ENCODE results near the gene SRGAP1. TPM values are rescaled to one million over a fixed set of nuclear protein-coding genes. Genes with fewer than 3 reads are reported as not detected.
A peak's percentile ranks its signal among the peaks of the same experiment; 100 is the strongest.

The SRGAP1 gene
- total and polyA plus RNA-seq, 9 of the 15 experiments (the other 6 are each of a cell fraction or from before 2014, with no cell fraction given): 0.01 to 0.13 (median 0.04) TPM; not detected in 3

DNA sequence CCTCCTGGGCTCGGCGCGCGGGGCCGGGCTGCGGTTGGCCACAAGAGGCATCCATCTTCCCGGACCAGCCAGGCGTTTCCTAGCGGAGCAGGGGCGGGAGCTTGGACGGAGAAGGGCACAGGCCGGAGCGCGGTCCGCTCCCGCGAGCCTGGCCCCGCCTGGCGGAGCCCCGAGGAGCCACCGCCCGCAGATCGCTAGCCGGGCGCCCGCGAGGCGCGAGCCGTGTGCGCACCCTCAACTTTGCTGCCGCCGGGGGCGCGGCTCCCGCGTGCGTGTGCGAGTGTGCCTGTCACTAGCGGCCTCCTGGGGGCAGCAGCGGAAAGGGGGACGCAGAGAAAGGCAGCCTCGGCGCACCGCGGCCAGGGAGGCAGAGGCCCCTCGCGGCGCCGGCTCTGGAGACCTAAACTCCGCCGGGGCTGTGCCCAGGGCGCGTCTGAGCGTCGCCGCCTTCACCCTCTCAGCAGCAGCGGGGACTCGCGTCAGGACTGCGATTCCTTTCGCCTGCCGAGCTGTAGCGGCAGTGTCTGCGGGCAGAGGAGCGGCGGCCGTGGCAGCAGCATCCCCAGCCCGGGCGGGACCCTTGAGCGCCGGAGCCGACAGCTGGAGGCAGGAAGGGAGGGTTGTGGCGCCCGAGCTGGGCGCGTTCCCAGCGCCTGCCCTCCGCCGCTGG is 644 bp upstream of the SRGAP1 start (continued):
- TF ChIP-seq, protein P1, sequence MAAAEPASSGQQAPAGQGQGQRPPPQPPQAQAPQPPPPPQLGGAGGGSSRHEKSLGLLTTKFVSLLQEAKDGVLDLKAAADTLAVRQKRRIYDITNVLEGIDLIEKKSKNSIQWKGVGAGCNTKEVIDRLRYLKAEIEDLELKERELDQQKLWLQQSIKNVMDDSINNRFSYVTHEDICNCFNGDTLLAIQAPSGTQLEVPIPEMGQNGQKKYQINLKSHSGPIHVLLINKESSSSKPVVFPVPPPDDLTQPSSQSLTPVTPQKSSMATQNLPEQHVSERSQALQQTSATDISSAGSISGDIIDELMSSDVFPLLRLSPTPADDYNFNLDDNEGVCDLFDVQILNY (CRISPR knock-in tag; IDR thresholded peaks at IDR 0.05): no peak
- TF ChIP-seq ZNF766 (CRISPR knock-in tag; conservative IDR thresholded peaks at IDR 0.05) (0 out of 2 replicates have a peak, but pooled peaks have one; percentile 46), THRAP3 (IDR thresholded peaks at IDR 0.05; ENCODE audit: borderline replicate concordance) (no peak), DPF2 (IDR thresholded peaks at IDR 0.05) (no peak), BHLHE40 (IDR thresholded peaks at IDR 0.05; ENCODE audit: low read length) (peak; percentile 37; the same call in 1 of the 2 replicates), RAD21 (CRISPR knock-in tag; conservative IDR thresholded peaks at IDR 0.05 in 1 of 2, IDR thresholded peaks at IDR 0.05 in 1 of 2) (peak; percentile 71 to 86), NFE2L1 (tag; IDR thresholded peaks at IDR 0.05; ENCODE audit: borderline replicate concordance, low read depth) (no peak), RB1 (IDR thresholded peaks at IDR 0.05; ENCODE audit: low read depth) (peak; percentile 95), TGIF2 (CRISPR knock-in tag; IDR thresholded peaks at IDR 0.05) (peak; percentile 74; the same call in 1 of the 2 replicates), ELF2 (CRISPR knock-in tag; IDR thresholded peaks at IDR 0.05) (no peak), ASH1L (IDR thresholded peaks at IDR 0.05; ENCODE audit: borderline replicate concordance, low read depth, partially characterized antibody) (no peak), PTBP1 (IDR thresholded peaks at IDR 0.05; ENCODE audit: low read depth, low read length) (no peak), FUS (optimal IDR thresholded peaks at IDR 0.05; ENCODE audit: low read depth, low read length) (peak; percentile 25), GABPB1 (CRISPR knock-in tag; IDR thresholded peaks at IDR 0.05) (0 out of 2 replicates have a peak, but pooled peaks have one; percentile 26), ZNF551 (CRISPR knock-in tag; IDR thresholded peaks at IDR 0.05) (no peak), ZNF584 (CRISPR knock-in tag; IDR thresholded peaks at IDR 0.05; ENCODE audit: low read depth) (no peak), POLR3A (IDR thresholded peaks at IDR 0.05; ENCODE audit: borderline replicate concordance, extremely low read depth, insufficient read depth, insufficient read length) (no peak), KLF13 (tag; IDR thresholded peaks at IDR 0.05; ENCODE audit: borderline replicate concordance, low read depth) (no peak)
- TF ChIP-seq, protein P2, sequence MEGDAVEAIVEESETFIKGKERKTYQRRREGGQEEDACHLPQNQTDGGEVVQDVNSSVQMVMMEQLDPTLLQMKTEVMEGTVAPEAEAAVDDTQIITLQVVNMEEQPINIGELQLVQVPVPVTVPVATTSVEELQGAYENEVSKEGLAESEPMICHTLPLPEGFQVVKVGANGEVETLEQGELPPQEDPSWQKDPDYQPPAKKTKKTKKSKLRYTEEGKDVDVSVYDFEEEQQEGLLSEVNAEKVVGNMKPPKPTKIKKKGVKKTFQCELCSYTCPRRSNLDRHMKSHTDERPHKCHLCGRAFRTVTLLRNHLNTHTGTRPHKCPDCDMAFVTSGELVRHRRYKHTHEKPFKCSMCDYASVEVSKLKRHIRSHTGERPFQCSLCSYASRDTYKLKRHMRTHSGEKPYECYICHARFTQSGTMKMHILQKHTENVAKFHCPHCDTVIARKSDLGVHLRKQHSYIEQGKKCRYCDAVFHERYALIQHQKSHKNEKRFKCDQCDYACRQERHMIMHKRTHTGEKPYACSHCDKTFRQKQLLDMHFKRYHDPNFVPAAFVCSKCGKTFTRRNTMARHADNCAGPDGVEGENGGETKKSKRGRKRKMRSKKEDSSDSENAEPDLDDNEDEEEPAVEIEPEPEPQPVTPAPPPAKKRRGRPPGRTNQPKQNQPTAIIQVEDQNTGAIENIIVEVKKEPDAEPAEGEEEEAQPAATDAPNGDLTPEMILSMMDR (IDR thresholded peaks at IDR 0.05 in 2 of 3, conservative IDR thresholded peaks at IDR 0.05 in 1 of 3; ENCODE audit: insufficient read depth in 2 of 3, low read depth in 1 of 3, low read length in 3 of 3): peak; percentile 84 to 99 (median 96)
- TF ChIP-seq, protein P3, sequence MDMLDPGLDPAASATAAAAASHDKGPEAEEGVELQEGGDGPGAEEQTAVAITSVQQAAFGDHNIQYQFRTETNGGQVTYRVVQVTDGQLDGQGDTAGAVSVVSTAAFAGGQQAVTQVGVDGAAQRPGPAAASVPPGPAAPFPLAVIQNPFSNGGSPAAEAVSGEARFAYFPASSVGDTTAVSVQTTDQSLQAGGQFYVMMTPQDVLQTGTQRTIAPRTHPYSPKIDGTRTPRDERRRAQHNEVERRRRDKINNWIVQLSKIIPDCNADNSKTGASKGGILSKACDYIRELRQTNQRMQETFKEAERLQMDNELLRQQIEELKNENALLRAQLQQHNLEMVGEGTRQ (CRISPR knock-in tag; IDR thresholded peaks at IDR 0.05): no peak
- TF ChIP-seq, protein P4, sequence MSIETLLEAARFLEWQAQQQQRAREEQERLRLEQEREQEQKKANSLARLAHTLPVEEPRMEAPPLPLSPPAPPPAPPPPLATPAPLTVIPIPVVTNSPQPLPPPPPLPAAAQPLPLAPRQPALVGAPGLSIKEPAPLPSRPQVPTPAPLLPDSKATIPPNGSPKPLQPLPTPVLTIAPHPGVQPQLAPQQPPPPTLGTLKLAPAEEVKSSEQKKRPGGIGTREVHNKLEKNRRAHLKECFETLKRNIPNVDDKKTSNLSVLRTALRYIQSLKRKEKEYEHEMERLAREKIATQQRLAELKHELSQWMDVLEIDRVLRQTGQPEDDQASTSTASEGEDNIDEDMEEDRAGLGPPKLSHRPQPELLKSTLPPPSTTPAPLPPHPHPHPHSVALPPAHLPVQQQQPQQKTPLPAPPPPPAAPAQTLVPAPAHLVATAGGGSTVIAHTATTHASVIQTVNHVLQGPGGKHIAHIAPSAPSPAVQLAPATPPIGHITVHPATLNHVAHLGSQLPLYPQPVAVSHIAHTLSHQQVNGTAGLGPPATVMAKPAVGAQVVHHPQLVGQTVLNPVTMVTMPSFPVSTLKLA (conservative IDR thresholded peaks at IDR 0.05): peak in 1 of 2 experiments; percentile 60; a peak in 3 of 4 replicates

All from K562 (cell line).